Measurements from ENCODE around the gene FASN. TPM values are rescaled to one million over a fixed set of nuclear protein-coding genes. Genes with fewer than 3 reads are reported as not detected.

The FASN gene
- total and polyA plus RNA-seq, 2 experiments from 2014 or later, result 85.9 to 276 TPM

DNA sequence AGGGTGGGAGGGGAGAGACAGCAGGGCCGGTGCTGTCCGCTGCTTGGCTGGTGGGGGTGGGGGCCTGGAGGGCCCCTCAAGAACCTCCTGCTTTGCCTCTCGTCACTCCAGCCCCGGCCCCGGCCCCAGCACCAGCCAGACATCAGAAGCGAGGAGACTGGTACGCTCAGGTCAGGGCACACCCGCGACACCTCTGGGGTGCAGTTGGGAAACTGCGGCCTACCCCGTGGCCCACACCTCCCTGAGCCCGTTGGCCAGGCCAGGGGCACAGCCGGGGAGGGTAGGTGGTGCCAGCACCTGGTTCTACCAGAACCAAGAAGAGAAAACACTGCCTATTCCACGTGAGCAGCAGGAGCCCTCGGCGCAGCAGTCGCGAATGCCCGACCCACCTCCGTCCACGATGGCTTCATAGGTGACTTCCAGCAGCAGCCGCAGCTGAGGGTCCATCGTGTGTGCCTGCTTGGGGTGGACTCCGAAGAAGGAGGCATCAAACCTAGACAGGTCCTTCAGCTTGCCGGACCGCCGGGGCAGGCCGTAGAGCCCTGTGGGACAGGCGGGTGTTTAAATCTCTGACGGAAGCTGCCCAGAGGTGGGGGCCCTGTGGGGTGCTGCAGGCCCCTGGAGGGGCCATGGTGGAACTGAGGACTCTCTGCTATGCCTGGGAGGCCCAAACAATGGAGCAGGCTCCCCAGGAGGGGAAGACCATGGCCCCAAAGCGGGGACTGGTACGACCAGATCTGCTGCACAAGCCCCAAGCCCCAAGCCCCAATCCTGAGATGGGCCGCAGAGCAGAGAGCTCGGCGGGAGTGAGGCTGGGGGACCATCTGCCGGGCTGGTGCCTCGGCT lies 2.9 kb downstream of the FASN start:
- Histone ChIP-seq H3K27ac (no peak overlapping the region), H3K4me3 (no peak overlapping the region), H3K36me3 (peaks cover 42% of the 10 kb centered on the region)

DNA sequence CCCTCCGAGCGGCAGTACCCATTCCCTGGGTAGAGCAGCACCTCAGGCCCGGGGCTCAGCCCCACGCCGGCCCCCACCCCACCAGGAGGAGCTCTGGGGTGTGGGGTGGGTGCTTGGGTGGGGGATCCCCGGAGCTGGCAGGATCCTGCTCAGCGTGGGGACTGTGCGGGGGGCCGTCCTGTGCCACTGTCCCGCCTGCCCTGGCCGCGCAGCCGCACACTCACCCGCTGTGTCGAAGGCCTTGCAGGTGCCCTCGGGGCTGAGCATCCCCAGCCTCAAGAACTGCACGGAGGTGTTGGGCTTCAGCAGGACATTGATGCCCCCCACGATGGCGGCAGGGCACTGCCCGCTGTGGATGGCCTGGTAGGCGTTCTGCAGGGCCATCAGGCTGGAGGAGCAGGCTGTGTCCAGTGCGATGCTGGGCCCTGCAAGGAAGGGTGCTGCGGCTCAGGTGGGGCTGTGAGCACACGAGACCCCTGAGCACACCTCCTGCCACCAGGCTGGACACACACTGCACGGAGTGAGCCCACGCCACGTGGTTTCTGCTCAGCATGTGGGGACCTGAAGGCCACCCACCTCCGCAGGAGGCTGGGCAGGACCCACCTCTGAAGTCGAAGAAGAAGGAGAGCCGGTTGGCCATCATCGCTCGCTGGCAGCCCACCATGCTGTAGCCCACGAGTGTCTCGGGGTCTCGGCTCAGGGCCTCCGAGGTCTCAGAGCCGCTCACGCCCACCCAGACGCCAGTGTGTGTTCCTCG lies 4.9 kb downstream of the FASN start:
- Histone ChIP-seq H3K4me3 (no peak overlapping the region), H3K27ac (no peak overlapping the region), H3K36me3 (peaks cover 60% of the 10 kb centered on the region), H3K9me3 (ENCODE audit: low read depth) (no peaks in the 10 kb centered on the region), H3K27me3 (no peaks in the 10 kb centered on the region), H3K4me1 (ENCODE audit: low read depth) (peaks cover 7% of the 10 kb centered on the region)
- TF ChIP-seq, protein P1, sequence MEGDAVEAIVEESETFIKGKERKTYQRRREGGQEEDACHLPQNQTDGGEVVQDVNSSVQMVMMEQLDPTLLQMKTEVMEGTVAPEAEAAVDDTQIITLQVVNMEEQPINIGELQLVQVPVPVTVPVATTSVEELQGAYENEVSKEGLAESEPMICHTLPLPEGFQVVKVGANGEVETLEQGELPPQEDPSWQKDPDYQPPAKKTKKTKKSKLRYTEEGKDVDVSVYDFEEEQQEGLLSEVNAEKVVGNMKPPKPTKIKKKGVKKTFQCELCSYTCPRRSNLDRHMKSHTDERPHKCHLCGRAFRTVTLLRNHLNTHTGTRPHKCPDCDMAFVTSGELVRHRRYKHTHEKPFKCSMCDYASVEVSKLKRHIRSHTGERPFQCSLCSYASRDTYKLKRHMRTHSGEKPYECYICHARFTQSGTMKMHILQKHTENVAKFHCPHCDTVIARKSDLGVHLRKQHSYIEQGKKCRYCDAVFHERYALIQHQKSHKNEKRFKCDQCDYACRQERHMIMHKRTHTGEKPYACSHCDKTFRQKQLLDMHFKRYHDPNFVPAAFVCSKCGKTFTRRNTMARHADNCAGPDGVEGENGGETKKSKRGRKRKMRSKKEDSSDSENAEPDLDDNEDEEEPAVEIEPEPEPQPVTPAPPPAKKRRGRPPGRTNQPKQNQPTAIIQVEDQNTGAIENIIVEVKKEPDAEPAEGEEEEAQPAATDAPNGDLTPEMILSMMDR (IDR thresholded peaks at IDR 0.05; ENCODE audit: low read depth, low read length), result no peak
- DNase-seq (ENCODE audit: low read depth in 1 of 2, low spot score in 1 of 2), result no peak

More for the DNA sequence above, 2.9 kb downstream of the FASN start:
- no peaks in the 10 kb centered on the region for H3K9me3 ChIP-seq (ENCODE audit: low read depth)
- H3K27me3 ChIP-seq, result no peaks in the 10 kb centered on the region
- TF ChIP-seq, protein P1 (IDR thresholded peaks at IDR 0.05; ENCODE audit: low read depth, low read length), result no peak
- peaks cover 7% of the 10 kb centered on the region for H3K4me1 ChIP-seq (ENCODE audit: low read depth)
- DNase-seq (ENCODE audit: low read depth in 1 of 2, low spot score in 1 of 2), result no peak

DNA sequence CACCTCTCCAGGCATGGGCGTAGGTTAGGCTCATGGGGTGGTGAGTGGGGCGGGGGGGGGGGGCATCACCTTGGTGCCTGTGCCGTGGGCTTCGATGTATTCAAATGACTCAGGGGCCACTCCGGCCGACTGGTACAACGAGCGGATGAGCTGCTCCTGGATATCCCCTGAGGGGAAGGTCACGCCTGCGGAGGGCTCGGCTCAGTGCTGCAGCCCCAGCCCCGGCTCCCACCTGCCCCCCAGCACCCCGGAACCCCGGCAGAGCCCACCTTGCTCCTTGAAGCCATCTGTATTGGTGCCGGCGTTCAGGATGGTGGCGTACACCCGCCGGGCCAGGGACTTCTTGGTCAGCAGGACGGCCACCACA lies 5.4 kb downstream of the FASN start:
- peaks cover 7% of the 10 kb centered on the region for H3K4me1 ChIP-seq (ENCODE audit: low read depth)
- H3K9me3 ChIP-seq (ENCODE audit: low read depth), result no peaks in the 10 kb centered on the region
- H3K4me3 ChIP-seq, result no peak overlapping the region
- no peak overlapping the region for H3K27ac ChIP-seq
- DNase-seq (ENCODE audit: low read depth in 1 of 2, low spot score in 1 of 2), result no peak
- TF ChIP-seq, protein P1 (IDR thresholded peaks at IDR 0.05; ENCODE audit: low read depth, low read length), result no peak
- peaks cover 65% of the 10 kb centered on the region for H3K36me3 ChIP-seq
- H3K27me3 ChIP-seq, result no peaks in the 10 kb centered on the region

DNA sequence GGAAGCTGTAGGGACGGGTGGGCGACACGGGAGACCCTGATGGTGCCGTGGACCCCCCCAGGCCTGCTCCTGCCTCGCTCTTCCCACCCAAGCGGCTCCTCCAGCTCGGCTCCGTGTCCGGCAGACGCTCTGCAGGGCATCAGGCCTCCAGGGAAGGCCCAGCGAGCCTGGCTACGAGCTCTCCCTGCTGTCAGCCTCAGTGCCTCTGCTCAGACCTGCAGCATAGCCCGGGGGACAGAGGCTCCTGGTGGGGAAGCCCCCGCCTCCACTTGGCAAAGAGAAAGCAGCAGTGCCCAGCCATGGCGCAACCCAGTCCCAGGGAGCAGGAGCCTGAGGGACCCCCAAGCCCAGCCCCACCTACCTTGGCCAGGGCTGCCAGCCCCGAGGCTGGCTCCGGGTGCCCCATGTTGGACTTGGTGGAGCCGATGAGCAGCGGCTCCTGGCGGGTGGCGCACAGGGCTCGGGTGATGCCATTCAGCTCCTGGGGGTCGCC lies 5.9 kb downstream of the FASN start:
- H3K27ac ChIP-seq, result no peak overlapping the region
- DNase-seq (ENCODE audit: low read depth in 1 of 2, low spot score in 1 of 2), result no peak
- H3K4me1 ChIP-seq (ENCODE audit: low read depth), result peaks cover 7% of the 10 kb centered on the region
- H3K9me3 ChIP-seq (ENCODE audit: low read depth), result no peaks in the 10 kb centered on the region
- H3K4me3 ChIP-seq, result no peak overlapping the region
- TF ChIP-seq, protein P1 (IDR thresholded peaks at IDR 0.05; ENCODE audit: low read depth, low read length), result no peak
- no peaks in the 10 kb centered on the region for H3K27me3 ChIP-seq
- H3K36me3 ChIP-seq, result peaks cover 69% of the 10 kb centered on the region

DNA sequence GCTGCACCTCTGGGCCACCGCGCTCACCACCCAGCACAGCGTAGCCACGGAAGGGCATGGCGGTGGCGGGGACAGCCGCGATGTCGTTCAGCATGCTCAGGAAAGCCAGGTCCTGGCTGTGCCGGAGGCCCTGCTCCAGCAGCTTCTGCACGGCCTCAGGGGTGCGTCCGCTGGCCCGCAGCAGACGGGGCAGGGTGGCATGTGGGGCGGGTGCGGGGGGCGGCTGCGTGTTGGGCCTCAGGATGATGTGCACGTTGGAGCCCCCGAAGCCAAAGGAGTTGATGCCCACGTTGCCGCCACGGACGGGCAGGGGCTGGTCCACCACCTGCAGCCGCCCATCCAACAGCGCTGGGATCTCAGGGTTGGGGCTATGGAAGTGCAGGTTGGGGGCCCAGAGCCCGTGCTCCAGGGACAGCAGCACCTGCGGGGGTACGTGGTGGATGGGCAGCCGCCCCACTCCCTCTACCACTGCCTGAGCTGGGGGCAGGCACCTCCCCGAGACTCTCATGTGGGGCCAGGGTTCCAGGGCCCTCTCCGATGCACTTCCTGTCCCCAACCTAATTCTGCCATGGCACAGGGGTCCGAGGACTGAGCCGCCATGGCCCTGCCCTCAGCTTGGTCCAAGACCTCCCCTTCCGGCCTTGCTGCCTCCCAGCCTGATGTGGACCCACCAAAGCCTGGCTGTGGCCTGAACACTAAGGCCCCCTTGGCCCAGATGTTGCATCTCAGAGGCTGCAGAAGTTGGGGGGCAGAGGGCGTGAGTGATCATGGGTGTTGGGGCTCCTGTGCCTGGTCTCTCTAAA lies 6.6 kb downstream of the FASN start:
- Histone ChIP-seq H3K9me3 (ENCODE audit: low read depth) (no peaks in the 10 kb centered on the region), H3K4me1 (ENCODE audit: low read depth) (peaks cover 6% of the 10 kb centered on the region), H3K27me3 (no peaks in the 10 kb centered on the region), H3K27ac (no peak overlapping the region), H3K36me3 (peaks cover 75% of the 10 kb centered on the region), H3K4me3 (no peak overlapping the region)
- no peak for DNase-seq (ENCODE audit: low read depth in 1 of 2, low spot score in 1 of 2)
- TF ChIP-seq, protein P1 (IDR thresholded peaks at IDR 0.05; ENCODE audit: low read depth, low read length), result no peak

All from cardiac muscle cell (in vitro differentiated cells and primary cell).